GM18870 (cell line): ENCODE results near the gene ZSCAN23.
"Not testable (repeated sequence)": the region's sequence is repeated elsewhere in the genome, so short reads cannot be mapped to it uniquely, and the experiment has no call there.

Source experiments
- ATAC-seq: cut with Tn5 transposase; IDR thresholded peaks from one replicate; pipeline ENCODE4 v1.9.1; 2021; ENCODE audit warnings: moderate library complexity; ENCODE audit not compliant: unreplicated experiment

The ZSCAN23 gene

GRCh38 chr6:28442586-28442985 is 705 bp downstream of the ZSCAN23 start:
- ATAC-seq = no peak

GRCh38 chr6:28436404-28436803 is 6.9 kb downstream of the ZSCAN23 start:
- ATAC-seq = no peak

GRCh38 chr6:28433119-28433518 is 10.2 kb downstream of the ZSCAN23 start:
- ATAC-seq = no peak

- no peak for ATAC-seq
These were observed 13.5 kb downstream of the ZSCAN23 start for GRCh38 chr6:28429781-28430180.

- no peak for ATAC-seq
These were observed 17.2 kb downstream of the ZSCAN23 start for GRCh38 chr6:28425944-28426541.

- no peak for ATAC-seq
These were observed 19.1 kb downstream of the ZSCAN23 start for GRCh38 chr6:28424163-28424562.

- no peak for ATAC-seq
These were observed 19.7 kb downstream of the ZSCAN23 start for GRCh38 chr6:28423546-28423945.

- ATAC-seq = no peak
These were observed 29.6 kb downstream of the ZSCAN23 start for GRCh38 chr6:28413681-28414080.

GRCh38 chr6:28410767-28411166 is 32.5 kb downstream of the ZSCAN23 start:
- ATAC-seq = no peak

- ATAC-seq = no peak
These were observed 35.1 kb downstream of the ZSCAN23 start for GRCh38 chr6:28408076-28408802.

- no peak for ATAC-seq
These were observed 35.9 kb downstream of the ZSCAN23 start for GRCh38 chr6:28407401-28407800.

GRCh38 chr6:28403923-28404322 is 39.4 kb downstream of the ZSCAN23 start:
- not testable (repeated sequence) for ATAC-seq

- ATAC-seq = no peak
These were observed 41.1 kb downstream of the ZSCAN23 start for GRCh38 chr6:28402197-28402596.

- ATAC-seq = no peak
These were observed 42.1 kb downstream of the ZSCAN23 start for GRCh38 chr6:28401172-28401571.

- no peak for ATAC-seq
These were observed 43.2 kb downstream of the ZSCAN23 start for GRCh38 chr6:28400122-28400451.

- no peak for ATAC-seq
These were observed 43.8 kb downstream of the ZSCAN23 start, which contains the start of gene ZSCAN12 for GRCh38 chr6:28399350-28400121. Gene ZSCAN12 (minus strand): TSS chr6:28399747. CDS start chr6:28398405, 1,342 bp downstream.

- no peak for ATAC-seq
These were observed 47.4 kb downstream of the ZSCAN23 start for GRCh38 chr6:28395918-28396317.

GRCh38 chr6:28393912-28394662 is 49.2 kb downstream of the ZSCAN23 start:
- no peak for ATAC-seq

GRCh38 chr6:28390688-28391087 is 52.6 kb downstream of the ZSCAN23 start:
- ATAC-seq = no peak

- no peak for ATAC-seq
These were observed 59.2 kb downstream of the ZSCAN23 start for GRCh38 chr6:28384143-28384533.
